ENCODE results near the gene SENP5.
"Not testable (repeated sequence)": the region's sequence is repeated elsewhere in the genome, so short reads cannot be mapped to it uniquely, and the experiment has no call there.

SENP5 gene

GRCh38 chr3:196941729-196942225, 74.1 kb downstream of the SENP5 start:
- peak; percentile 43 for DNase-seq (ENCODE audit: low read depth)

DNA sequence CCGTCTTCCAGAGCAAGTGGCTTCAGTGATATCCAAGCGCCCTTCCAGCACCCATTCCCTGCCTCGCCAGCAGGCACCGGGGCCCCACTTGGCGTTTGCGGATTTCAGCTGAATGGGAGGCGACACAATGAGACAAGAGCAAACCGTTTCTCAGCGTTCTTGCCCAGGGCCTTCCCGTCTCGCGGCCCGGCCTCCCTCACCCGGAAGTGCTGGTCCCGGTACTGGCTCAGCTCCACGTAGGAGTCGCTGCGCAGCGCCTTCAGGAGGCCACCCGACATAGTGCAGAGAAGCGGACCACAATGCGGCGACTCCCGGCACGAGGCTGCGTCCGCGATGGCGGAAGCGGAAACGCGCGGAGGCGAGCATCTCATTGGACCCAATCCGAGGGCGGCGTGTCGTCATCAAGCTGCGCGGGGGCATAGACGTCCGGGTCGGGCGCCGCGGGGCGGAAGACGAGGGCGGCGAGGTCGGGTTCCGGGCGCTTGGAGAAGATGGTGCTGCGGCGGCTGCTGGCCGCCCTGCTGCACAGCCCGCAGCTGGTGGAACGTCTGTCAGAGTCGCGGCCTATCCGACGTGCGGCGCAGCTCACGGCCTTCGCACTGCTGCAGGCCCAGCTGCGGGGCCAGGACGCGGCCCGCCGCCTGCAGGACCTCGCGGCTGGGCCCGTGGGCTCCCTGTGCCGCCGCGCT, 74.7 kb downstream of the SENP5 start, which contains the start of gene NCBP2:
NCBP2 (minus strand) TSS at position 303 of the 689 bp plus-strand sequence; CDS start at position 278, 25 bp downstream.
- peak; percentile 100 for DNase-seq (ENCODE audit: low read depth)

GRCh38 chr3:196942915-196943277, 75.2 kb downstream of the SENP5 start:
- DNase-seq (ENCODE audit: low read depth) = no peak

DNA sequence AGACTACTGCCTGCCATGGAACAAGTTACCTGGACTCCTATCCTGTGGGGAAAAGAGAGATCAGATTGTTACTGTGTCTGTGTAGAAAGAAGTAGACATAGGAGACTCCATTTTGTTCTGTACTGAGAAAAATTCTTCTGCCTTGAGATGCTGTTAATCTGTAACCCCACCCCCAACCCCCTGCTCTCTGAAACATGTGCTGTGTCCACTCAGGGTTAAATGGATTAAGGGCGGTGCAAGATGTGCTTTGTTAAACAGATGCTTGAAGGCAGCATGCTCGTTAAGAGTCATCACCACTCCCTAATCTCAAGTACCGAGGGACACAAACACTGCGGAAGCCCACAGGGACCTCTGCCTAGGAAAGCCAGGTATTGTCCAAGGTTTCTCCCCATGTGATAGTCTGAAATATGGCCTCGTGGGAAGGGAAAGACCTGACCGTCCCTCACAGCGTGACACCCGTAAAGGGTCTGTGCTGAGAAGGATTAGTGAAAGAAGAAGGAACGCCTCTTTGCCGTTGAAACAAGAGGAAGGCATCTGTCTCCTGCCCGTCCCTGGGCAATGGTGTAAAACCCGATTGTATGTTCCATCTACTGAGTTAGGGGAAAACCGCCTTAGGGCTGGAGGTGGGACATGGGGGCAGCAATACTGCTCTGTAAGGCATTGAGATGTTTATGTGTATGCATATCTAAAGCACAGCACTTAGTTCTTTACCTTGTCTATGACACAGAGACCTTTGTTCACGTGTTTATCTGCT, 76.5 kb downstream of the SENP5 start:
- DNase-seq (ENCODE audit: low read depth) = not testable (repeated sequence)

DNA sequence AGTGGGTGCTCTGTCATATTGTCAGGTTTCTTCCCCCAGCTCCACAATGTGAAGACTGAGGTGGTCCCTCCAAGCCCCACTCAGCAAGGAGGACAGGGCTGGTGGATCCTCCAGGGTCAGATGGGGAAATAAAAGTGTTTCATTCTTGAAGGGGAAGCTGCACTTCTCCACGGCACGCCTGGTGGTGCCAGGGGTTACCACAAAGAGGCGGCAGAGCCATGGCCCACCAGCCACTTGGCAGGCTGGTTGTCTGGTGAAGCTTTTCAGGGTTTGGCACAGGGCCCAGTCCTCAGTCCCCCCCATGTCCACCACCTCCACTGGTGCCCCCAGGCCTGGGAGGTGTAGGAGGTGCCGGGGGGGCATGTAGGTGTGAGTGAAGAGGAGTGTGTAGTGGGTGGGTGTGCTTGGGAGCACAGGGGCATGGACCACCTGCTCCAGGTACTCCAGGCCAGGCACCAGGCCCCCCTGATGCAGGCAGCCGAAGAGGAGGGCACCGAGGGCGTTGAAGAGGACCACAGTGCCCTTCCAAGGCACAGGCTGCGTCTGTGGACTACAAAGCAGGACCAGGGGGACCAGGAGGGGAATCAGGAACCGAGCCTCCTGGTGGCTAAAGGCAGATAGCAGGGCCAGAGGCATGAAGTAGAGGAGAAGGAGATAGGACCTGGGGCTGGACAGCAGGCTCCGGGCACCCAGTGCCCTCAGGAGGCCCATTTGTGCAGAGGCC, 79.6 kb downstream of the SENP5 start:
- no peak for DNase-seq (ENCODE audit: low read depth)

DNA sequence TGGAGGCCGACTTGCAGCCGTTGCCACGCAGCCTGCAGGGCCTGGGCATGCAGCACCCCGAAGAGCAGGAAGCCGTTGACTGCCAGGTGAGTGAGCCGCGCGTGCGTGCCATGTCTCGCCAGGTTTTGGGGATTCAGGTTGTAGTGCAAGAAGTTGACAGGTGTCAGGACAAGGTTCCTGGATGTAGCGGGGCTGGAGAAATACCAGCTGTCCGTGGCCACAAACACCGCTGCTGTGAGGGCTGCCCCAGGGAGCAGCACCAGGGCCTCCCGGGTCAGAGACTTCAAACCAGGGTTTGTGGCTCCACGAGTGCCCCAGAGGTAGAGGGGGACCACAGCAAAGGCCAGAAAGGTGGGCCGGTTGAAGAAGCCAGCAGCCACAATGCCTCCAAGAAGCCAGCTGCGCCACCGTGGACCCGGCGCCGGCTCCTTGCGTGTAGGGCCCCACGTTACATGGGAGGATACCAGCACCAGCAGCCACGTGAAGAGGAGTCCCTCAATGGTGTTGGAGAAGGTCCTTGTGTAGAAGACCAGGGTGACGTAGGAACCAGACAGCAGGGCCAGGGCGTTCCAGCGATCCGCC, 80.2 kb downstream of the SENP5 start:
- DNase-seq (ENCODE audit: low read depth) = no peak

- DNase-seq (ENCODE audit: low read depth) = no peak
Measured at GRCh38 chr3:196948442-196949284, 80.9 kb downstream of the SENP5 start.

DNA sequence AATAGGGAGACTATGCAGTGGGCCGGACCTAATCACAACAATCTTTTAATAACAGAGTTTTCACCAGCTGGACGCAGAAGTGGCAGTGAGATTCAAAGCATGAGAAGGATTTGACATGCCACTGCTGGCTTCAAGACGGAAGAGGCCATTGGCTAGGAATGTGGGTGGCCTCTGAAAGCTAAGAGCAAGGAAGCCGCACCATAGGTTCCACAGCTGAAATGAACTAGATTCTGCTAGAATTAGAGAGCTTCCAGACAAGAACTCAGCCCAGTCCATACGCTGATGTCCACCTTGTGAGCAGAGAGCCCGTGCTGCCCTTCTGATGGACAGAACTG, 81.5 kb downstream of the SENP5 start:
- no peak for DNase-seq (ENCODE audit: low read depth)

DNA sequence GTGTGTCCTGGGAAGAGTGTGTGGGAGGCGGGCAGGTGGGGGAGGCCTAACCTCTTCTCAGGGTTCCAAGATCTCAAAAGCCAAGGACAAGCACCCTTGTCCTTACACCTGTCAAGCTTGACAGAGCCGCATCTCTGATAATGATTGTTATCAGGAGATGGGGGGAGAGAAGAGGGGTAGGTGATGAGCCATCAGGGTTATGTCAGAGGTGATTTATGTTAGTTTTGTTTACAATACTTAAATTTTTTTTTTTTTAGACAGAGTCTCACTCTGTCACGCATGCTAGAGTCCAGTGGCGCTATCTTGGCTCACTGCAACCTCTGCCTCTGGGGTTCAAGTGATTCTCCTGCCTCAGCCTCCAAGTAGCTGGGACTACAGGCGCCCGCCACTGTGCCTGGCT, 82.0 kb downstream of the SENP5 start:
- no peak for DNase-seq (ENCODE audit: low read depth)

GRCh38 chr3:196951371-196951770, 83.7 kb downstream of the SENP5 start:
- no peak for DNase-seq (ENCODE audit: low read depth)

DNA sequence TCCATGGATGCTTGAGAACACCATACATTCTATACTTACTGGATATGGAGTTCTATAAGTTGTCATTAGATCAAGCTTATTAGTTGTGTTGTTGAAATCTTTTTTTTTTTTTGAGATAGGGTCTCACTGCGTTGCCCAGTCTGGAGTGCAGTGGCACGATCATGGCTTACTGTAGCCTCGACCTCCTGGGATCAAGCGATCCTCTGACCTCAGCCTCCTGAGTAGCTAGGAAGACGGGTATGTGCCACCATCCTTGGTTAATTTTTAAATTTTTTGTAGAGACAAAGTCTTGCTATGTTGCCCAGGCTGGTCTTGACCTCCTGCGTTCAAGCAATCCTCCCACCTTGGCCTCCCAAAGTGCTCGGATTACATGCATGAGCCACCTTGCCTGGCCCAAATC, 87.1 kb downstream of the SENP5 start:
- no peak for DNase-seq (ENCODE audit: low read depth)

- DNase-seq (ENCODE audit: low read depth) = no peak
Measured at GRCh38 chr3:196962108-196962929, 94.6 kb downstream of the SENP5 start.

DNA sequence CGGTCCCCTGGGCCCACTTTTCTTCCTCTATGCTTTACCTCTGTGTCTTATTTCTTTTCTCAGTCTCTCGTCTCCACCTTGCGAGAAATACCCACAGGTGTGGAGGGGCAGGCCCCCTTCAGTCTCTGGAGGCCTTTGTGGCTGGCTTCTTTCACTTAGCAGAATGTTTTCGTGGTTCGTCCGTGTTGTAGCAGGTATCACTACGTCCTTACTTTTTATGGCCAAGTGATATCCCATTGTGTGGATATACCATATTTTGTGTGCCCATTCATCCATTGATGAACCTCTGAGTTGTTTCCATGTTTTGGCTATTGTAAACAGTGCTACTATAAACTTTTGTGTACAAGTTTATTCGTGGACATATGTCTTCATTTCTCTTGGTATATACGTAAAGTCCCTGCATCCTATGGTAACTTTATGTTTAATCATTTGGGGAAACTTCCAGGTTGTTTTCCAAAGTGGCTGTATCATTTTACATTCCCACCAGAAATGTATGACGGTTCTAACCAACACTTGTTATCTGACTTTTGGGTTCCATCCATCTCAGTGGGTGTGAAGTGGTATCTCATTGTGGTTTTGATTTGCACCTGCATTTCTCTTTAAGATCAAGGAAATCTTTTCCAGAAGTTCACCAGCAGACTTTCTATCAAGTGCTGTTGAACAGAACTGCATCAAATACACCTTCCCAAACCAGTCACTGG, 95.4 kb downstream of the SENP5 start:
- no peak for DNase-seq (ENCODE audit: low read depth)

DNA sequence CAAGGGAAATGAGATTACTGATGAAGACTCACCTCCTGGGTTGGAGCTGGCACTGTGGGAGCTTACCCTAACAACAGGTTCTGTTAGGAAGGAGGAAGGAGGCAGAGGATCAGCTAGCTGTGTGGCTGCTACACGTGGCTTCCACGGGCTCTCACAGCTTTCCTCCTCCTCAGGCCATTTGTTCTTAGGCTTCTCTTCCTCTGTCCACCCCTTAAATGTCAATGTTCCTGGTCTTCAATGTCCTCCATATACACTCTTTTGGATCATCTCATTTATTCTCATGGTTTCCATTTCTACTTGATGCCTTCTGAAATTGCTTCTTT, 95.9 kb downstream of the SENP5 start:
- no peak for DNase-seq (ENCODE audit: low read depth)

- DNase-seq (ENCODE audit: low read depth) = no peak
Measured at GRCh38 chr3:196965112-196965803, 97.5 kb downstream of the SENP5 start.

DNA sequence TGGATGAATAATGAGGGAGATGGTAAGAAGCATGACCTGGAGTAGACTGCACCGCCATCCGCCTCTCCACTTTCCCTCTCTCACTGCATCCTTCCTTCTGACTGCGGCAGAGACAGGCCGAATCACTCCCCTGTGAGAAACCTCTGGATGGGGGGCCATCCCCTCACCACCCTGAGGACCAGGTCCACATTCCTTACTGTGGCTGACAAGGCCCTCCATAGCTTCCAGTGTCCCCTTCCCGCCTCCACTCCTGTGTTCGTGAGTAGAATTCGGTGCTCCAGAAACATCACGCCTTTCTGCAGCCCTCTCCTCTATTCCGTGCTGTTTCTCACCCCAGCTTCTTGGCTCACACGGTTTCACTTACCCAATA, 98.1 kb downstream of the SENP5 start:
- DNase-seq (ENCODE audit: low read depth) = no peak

DNA sequence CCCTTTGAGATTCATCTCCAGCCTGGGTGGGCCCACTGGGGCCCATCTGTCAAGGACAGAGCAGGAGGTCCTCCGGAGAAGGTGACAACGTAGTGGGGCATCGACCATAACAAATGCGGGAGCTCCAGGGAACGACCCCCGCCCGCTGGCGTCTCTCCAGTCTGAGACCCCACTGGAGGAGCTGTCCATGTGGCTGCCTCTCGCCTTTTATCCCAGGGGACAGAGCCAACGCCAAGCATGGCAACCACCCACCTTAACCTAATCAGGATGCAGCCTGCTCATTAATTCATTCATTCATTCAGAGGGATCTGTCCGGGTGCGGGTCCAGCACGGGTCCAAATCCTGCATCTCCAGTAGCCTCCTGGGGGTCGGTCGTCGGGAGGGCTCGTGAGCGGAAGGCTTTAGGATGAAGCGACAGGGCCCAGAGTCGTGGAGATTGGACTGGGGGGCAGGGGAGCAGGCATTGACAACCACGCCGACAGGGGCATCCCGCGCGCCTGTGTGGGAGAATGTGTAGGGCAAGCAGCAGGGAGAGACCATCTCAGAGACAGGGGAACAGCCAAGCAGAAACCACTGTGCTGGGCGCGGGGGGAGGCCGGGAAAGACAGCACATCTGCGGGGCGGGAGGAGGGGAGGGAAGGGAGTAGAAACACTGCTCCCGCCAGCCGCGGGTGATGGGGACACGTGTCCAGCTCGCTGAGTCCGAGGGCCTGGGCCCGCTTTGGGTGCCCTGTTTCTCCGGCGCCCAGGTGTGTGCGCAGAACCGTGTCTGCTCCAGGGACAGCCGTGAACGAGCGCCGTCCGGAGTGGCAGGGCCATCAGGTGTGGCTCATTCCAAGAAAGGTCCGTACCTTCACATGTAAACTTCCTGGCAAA, 99.0 kb downstream of the SENP5 start:
- DNase-seq (ENCODE audit: low read depth) = no peak

- DNase-seq (ENCODE audit: low read depth) = no peak
Measured at GRCh38 chr3:196967412-196968232, 99.9 kb downstream of the SENP5 start.

Data from stimulated activated CD8-positive, alpha-beta memory T cell treated with anti-CD3 and anti-CD28 coated beads, Interleukin-12 subunit alpha, Interleukin-12 subunit beta, amount 100 ng/mL, for 1 hour (primary cell).